Stimulated activated naive CD4-positive, alpha-beta T cell (primary cell): ENCODE measurements around the gene SERINC1.

ENCODE experiments used
- DNase-seq, 6 experiments: peaks; one replicate each; lab custom pipeline; 2025; lab: John Stamatoyannopoulos, UW

Gene SERINC1

GRCh38 chr6:122393351-122393896 is 78.2 kb downstream of the SERINC1 start:
- DNase-seq = no peak
